Colonic mucosa (tissue), 4 donors: Measurements from ENCODE around the gene RNLS. TPM values are rescaled to one million over a fixed set of nuclear protein-coding genes. Genes with fewer than 3 reads are reported as not detected.
"Not testable (repeated sequence)": the region's sequence is repeated elsewhere in the genome, so short reads cannot be mapped to it uniquely, and the experiment has no call there.

Experiments
- DNase-seq: peaks from one replicate; pipeline ENCODE4 v3.0.0-alpha.2; 2020
- H3K27ac ChIP-seq: fragments of 200-600 bp; one replicate; pipeline ENCODE4 v1.8.0; 2021
- H3K27me3 ChIP-seq: fragments of 200-600 bp; one replicate; pipeline ENCODE4 v1.8.0; 2021
- H3K36me3 ChIP-seq: fragments of 200-600 bp; one replicate; pipeline ENCODE4 v1.8.0; 2021
- H3K4me1 ChIP-seq: fragments of 200-600 bp; one replicate; pipeline ENCODE4 v1.8.0; 2021; ENCODE audit warnings: mild to moderate bottlenecking
- H3K4me3 ChIP-seq: fragments of 200-600 bp; one replicate; pipeline ENCODE4 v1.8.0; 2021
- H3K9ac ChIP-seq, 2 donors: one replicate each; pipeline ENCODE4 v1.7.0; 2013; ENCODE audit warnings: control low read depth in 2 of 2, low read depth in 2 of 2, low read length in 2 of 2
- H3K9me3 ChIP-seq: fragments of 200-600 bp; one replicate; pipeline ENCODE4 v1.8.0; 2021
- intact Hi-C: fragments of 100-400 bp; cut with DNase I; formaldehyde crosslinking; loops from one replicate; pipeline ENCODE4 v1.14.1; 2022
- total RNA-seq, 2 donors: library from RNA; stranded (reverse); fragmentation: NEBNext Ultra II Directional in 1 of 2; extraction: Animal tissue kit (Norgen Biotek cat#: 25700) in 1 of 2; gene quantifications; one replicate each; pipeline ENCODE4 v1.2.1, GENCODE V29; 2021
- TF ChIP-seq, protein P1 (sequence below): fragments of 200-600 bp; IDR thresholded peaks from one replicate; pipeline ENCODE4 v1.8.0; 2022; ENCODE audit warnings: antibody characterized with exemption, mild to moderate bottlenecking
- donor health status: healthy.
- donor health status: DM: no; HTN: no; CAD: no.
- donor health status: DM: no; HTN: no; CAD: no.

RNLS gene
- total RNA-seq, 2 donors from 2014 or later: 13.0 to 19.1 TPM

DNA sequence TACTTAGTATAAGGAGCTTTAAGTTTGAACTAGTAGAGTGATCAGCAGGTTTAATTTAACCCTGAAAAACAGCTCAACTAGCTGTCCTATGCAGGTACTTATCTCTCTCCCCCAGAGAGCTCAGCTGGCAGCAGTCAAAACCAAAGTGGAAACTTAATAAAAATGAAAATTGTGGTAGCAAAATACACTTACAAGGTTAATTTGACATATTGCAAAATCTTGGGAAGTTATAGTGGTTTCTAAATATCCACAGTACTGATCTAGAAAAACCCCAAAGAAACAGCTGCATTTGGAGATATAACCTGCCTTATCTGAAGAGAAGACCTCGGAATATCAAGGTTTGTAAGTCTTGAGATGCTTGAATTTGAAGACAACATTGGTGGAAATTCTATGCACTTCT is 269.2 kb downstream of the RNLS start:
- H3K27me3 ChIP-seq: no peaks in the 10 kb centered on the region
- no peak overlapping the region for H3K27ac ChIP-seq
- H3K36me3 ChIP-seq: no peaks in the 10 kb centered on the region
- DNase-seq: no peak
- TF ChIP-seq, protein P1, sequence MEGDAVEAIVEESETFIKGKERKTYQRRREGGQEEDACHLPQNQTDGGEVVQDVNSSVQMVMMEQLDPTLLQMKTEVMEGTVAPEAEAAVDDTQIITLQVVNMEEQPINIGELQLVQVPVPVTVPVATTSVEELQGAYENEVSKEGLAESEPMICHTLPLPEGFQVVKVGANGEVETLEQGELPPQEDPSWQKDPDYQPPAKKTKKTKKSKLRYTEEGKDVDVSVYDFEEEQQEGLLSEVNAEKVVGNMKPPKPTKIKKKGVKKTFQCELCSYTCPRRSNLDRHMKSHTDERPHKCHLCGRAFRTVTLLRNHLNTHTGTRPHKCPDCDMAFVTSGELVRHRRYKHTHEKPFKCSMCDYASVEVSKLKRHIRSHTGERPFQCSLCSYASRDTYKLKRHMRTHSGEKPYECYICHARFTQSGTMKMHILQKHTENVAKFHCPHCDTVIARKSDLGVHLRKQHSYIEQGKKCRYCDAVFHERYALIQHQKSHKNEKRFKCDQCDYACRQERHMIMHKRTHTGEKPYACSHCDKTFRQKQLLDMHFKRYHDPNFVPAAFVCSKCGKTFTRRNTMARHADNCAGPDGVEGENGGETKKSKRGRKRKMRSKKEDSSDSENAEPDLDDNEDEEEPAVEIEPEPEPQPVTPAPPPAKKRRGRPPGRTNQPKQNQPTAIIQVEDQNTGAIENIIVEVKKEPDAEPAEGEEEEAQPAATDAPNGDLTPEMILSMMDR: no peak
- no peak overlapping the region for H3K9ac ChIP-seq
- no peaks in the 10 kb centered on the region for H3K9me3 ChIP-seq
- no peak overlapping the region for H3K4me3 ChIP-seq
- no peaks in the 10 kb centered on the region for H3K4me1 ChIP-seq
- intact Hi-C loops: no loop called here

DNA sequence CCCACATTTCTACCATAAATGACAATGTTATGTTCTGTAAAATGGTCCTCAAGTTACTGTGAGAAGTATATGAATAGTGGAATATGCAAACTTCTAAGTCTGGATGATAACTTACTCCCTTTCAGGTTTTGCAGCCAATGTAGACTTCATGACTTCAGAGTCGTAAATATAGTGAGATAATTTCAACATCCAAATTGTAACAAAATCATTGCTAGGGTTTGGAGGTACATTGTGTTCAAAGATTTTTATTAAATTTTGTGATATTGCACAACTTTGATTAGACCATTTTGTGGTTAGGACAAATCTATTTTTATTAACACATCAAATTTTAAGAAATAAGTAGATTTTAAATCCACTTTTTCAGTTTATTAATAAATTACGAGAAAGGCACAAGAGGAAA is 270.3 kb downstream of the RNLS start:
- TF ChIP-seq, protein P1: no peak
- no peak for DNase-seq
- no peak overlapping the region for H3K9ac ChIP-seq
- H3K4me1 ChIP-seq: no peaks in the 10 kb centered on the region
- H3K9me3 ChIP-seq: no peaks in the 10 kb centered on the region
- H3K4me3 ChIP-seq: no peak overlapping the region
- H3K27me3 ChIP-seq: no peaks in the 10 kb centered on the region
- intact Hi-C loops: no loop called here
- no peaks in the 10 kb centered on the region for H3K36me3 ChIP-seq
- H3K27ac ChIP-seq: no peak overlapping the region

DNA sequence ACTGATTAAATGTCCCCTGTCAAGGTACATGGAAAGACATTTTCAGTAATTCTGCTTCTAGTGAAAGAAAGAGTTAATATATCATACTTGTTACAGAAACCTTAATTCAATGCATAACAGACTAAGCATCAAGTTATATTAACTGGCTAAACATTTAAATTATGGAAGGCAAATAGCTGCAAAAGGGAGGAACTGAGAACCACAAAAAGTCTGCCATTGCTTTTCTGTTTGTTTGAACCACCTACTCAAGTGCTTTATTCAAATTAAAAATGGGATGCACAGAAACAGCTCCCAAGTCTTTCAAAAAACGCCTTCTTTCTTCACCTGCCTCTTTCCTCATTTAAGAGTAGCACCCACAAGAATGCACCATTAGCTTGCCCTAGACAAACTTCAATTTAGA is 271.9 kb downstream of the RNLS start:
- no peak overlapping the region for H3K27ac ChIP-seq
- TF ChIP-seq, protein P1: no peak
- no peaks in the 10 kb centered on the region for H3K9me3 ChIP-seq
- no peaks in the 10 kb centered on the region for H3K27me3 ChIP-seq
- no peaks in the 10 kb centered on the region for H3K36me3 ChIP-seq
- no peak for DNase-seq
- intact Hi-C loops: no loop called here
- H3K4me1 ChIP-seq: no peaks in the 10 kb centered on the region
- no peak overlapping the region for H3K4me3 ChIP-seq
- H3K9ac ChIP-seq: no peak overlapping the region

DNA sequence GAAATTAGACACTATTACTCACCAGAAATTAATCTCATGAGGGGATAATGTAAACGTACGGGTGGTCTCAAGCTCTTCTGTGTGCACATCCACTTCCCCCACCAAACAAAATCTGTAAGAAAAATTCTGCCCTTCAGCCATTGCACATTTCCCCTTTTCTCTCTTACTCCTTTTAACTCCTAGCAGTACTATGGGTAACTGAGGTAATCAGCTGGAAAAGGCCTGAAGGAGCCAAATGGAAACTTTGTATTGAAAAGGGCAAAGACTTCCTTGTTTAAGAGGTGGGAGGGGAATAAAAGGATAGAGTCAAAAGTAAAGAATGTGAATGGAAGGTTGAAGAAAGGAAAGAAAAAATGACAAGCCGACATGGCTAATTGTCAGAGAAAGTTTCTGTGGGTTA is 273.8 kb downstream of the RNLS start:
- no peak for DNase-seq
- no peak overlapping the region for H3K9ac ChIP-seq
- no peaks in the 10 kb centered on the region for H3K9me3 ChIP-seq
- H3K4me3 ChIP-seq: no peak overlapping the region
- no peak overlapping the region for H3K27ac ChIP-seq
- no peaks in the 10 kb centered on the region for H3K36me3 ChIP-seq
- H3K4me1 ChIP-seq: no peaks in the 10 kb centered on the region
- intact Hi-C loops: no loop called here
- no peaks in the 10 kb centered on the region for H3K27me3 ChIP-seq
- TF ChIP-seq, protein P1: no peak

DNA sequence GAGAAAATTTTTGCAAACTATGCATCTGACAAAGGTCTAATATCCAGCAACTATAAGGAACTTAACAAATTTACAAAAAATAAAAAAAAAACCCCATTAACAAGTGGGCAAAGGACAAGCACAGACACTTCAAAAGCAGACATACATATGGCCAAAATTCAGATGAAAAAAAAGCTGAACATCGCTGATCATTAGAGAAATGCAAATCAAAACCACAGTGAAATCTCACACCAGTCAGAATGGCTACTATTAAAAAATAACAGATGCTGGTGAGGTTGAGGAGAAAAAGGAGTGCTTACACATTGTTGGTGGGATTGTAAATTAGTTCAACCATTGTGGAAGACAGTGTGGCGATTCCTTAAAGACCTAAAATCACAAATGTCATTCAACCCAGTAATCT is 274.8 kb downstream of the RNLS start:
- H3K4me1 ChIP-seq, H3K36me3 ChIP-seq, H3K27me3 ChIP-seq, H3K4me3 ChIP-seq, intact Hi-C loops, DNase-seq, H3K9ac ChIP-seq, H3K9me3 ChIP-seq, H3K27ac ChIP-seq: not testable (repeated sequence)

DNA sequence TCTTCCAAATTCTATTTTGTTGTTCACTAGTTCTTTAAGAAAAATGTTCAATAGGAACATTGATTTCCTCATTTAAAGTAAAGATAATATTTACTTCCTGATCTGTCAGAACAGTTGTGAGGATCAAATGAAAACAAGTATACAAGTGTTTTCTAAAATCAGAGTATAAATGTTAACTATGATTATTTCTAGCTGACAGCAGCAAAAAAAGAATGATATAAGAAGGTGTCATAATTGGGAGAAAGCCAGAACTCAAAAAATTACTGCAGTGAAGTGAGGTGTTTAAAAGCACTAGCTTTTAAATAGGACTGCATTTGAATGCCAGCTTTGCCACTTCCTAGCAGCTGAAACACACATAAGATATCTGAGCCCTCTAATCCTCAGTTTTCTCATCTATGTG is 283.3 kb downstream of the RNLS start:
- H3K27me3 ChIP-seq: no peaks in the 10 kb centered on the region
- H3K4me3 ChIP-seq: no peak overlapping the region
- intact Hi-C loops: no loop called here
- H3K9ac ChIP-seq: no peak overlapping the region
- no peaks in the 10 kb centered on the region for H3K4me1 ChIP-seq
- TF ChIP-seq, protein P1: no peak
- DNase-seq: no peak
- no peaks in the 10 kb centered on the region for H3K9me3 ChIP-seq
- H3K36me3 ChIP-seq: no peaks in the 10 kb centered on the region
- H3K27ac ChIP-seq: no peak overlapping the region
